ENCODE data around the gene OR10S1. TPM values are rescaled to one million over a fixed set of nuclear protein-coding genes. Genes with fewer than 3 reads are reported as not detected.
"Not testable (repeated sequence)": the region's sequence is repeated elsewhere in the genome, so short reads cannot be mapped to it uniquely, and the experiment has no call there.

The OR10S1 gene
- total RNA-seq = not detected

DNA sequence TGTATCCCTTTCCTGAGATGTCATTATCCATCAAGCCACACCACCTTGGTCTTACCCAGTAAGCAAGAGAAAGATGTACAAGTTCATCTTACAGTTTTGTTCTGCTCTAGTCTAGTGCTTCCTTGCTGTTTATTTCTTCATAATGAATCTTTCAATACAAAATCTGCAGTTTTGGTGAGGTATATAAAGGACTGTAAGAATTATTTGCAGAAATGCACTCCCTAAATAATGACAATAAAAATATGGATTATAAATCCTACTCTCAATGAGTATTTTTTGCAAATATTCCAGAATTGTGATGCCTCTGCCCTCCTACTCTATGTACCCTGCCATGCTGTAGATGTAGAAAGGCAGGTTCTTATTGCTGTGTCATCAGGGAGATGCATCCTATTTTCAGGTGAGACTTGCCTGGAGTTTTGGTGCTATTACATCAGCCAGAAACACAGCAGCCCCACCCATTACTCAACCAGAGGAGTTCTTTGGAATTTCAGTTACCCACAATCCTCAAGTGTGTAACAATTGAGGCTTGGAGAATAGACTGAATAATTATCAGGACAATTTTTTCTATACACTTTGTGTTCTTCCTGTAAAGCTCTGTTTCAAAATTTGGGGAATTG is at the start of gene OR10S1:
OR10S1 (minus strand) TSS at position 51 of the 617 bp plus-strand sequence. CDS start 117 bp downstream, outside the sequence.
- no peak within 1 kb of the TSS for H3K4me3 Mint-ChIP-seq
- ATAC-seq (no peak), DNase-seq (ENCODE audit: low spot score) (no peak)
- H3K4me1 Mint-ChIP-seq (ENCODE audit: low read depth in 2 of 2) = no peaks in the 10 kb centered on the region
- H3K9me3 Mint-ChIP-seq = peaks cover 18% of the 10 kb centered on the region
- no peak within 1 kb of the TSS for H3K27ac Mint-ChIP-seq
- H3K36me3 Mint-ChIP-seq = no peaks in the 10 kb centered on the region
- H3K27me3 Mint-ChIP-seq = peaks cover 0 to 3% of the 10 kb centered on the region in 2 donors

DNA sequence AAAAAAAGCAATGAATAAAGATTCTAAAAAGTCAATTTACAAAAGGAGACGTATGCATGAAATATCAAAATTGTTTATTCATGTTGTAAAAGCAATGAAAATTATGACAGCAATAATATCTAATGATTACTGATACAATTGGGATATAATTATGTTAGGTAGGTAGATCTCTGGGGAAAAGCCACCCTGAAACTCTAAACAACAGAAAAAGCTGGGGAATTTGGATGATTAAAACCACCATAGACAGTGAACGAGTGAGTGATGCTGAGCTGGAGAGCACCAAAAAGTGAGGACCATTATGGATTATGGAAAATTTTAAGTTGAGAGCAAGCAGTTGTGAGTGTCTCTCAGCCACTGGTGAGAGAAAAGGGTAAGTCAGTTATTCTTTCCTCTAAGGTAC is 48.9 kb upstream of the OR10S1 start, which contains the start of gene OR10G8:
OR10G8 (plus strand) TSS at position 301 of the 400 bp plus-strand sequence. CDS start 2,825 bp downstream, outside the sequence.
- peaks cover 2% of the 10 kb centered on the region for H3K9me3 Mint-ChIP-seq
- no peak within 1 kb of the TSS for H3K4me3 Mint-ChIP-seq
- no peak within 1 kb of the TSS for H3K27ac Mint-ChIP-seq
- H3K27me3 Mint-ChIP-seq = peaks cover 0 to 2% of the 10 kb centered on the region in 2 donors
- ATAC-seq (no peak), DNase-seq (ENCODE audit: low spot score) (no peak)
- no peaks in the 10 kb centered on the region for H3K4me1 Mint-ChIP-seq (ENCODE audit: low read depth in 2 of 2)
- H3K36me3 Mint-ChIP-seq = no peaks in the 10 kb centered on the region

DNA sequence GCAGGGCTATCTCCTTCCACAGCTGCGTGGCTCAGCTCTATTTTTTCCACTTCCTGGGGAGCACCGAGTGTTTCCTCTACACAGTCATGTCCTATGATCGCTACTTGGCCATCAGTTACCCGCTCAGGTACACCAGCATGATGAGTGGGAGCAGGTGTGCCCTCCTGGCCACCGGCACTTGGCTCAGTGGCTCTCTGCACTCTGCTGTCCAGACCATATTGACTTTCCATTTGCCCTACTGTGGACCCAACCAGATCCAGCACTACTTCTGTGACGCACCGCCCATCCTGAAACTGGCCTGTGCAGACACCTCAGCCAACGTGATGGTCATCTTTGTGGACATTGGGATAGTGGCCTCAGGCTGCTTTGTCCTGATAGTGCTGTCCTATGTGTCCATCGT is 38.3 kb upstream of the OR10S1 start:
- ATAC-seq = peak in 1 of 2 donors; percentile 53
- DNase-seq (ENCODE audit: low spot score); H3K36me3 Mint-ChIP-seq: not testable (repeated sequence)

DNA sequence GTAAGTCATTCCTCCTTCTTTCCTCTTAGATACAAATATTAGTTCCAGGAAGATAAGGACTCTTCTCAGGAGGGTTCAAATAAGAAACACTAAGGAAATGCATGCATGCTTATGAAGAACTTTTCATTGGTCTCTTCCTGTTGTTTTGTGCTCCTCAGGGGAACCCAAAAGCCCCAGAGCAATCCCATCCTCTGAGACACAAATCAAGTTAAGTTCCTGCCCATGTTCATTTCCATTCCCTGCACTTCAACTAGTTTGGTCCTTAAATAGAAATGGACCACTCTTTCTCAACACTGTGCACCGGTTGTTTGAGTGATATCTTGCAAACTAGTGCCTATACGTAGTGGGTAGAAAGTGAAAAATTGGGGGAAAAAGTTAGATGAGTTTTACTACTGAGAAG is 35.1 kb upstream of the OR10S1 start, which contains the start of gene OR10G4:
OR10G4 (plus strand) TSS at position 301 of the 400 bp plus-strand sequence. CDS start 2,578 bp downstream, outside the sequence.
- no peak within 1 kb of the TSS for H3K4me3 Mint-ChIP-seq
- ATAC-seq (no peak), DNase-seq (ENCODE audit: low spot score) (no peak)
- no peaks in the 10 kb centered on the region for H3K36me3 Mint-ChIP-seq
- no peak within 1 kb of the TSS for H3K27ac Mint-ChIP-seq
- H3K27me3 Mint-ChIP-seq = peaks cover 0 to 2% of the 10 kb centered on the region in 2 donors
- no peaks in the 10 kb centered on the region for H3K9me3 Mint-ChIP-seq
- no peaks in the 10 kb centered on the region for H3K4me1 Mint-ChIP-seq (ENCODE audit: low read depth in 2 of 2)

More for the DNA sequence above, 38.3 kb upstream of the OR10S1 start:
- not testable (repeated sequence) for H3K9me3 Mint-ChIP-seq; H3K4me1 Mint-ChIP-seq (ENCODE audit: low read depth in 2 of 2); H3K27me3 Mint-ChIP-seq; H3K27ac Mint-ChIP-seq; H3K4me3 Mint-ChIP-seq

- Mint-ChIP-seq H3K4me3 (no peak within 1 kb of the TSS), H3K9me3 (no peaks in the 10 kb centered on the region), H3K4me1 (ENCODE audit: low read depth in 2 of 2) (no peaks in the 10 kb centered on the region), H3K27ac (no peak within 1 kb of the TSS), H3K36me3 (no peaks in the 10 kb centered on the region), H3K27me3 (no peaks in the 10 kb centered on the region)
- no peak for ATAC-seq
- no peak for DNase-seq (ENCODE audit: low spot score)
Measured at GRCh38 chr11:123995119-123995518, 17.5 kb upstream of the OR10S1 start, which contains the start of gene OR10G6. TSS of gene OR10G6 (minus strand) at chr11:123995161. CDS start at chr11:123995161, 0 bp downstream.

- H3K36me3 Mint-ChIP-seq = no peaks in the 10 kb centered on the region
- DNase-seq (ENCODE audit: low spot score) = no peak
- no peak overlapping the region for H3K27ac Mint-ChIP-seq
- H3K4me1 Mint-ChIP-seq (ENCODE audit: low read depth in 2 of 2) = no peaks in the 10 kb centered on the region
- no peak for ATAC-seq
- peaks cover 3 to 6% of the 10 kb centered on the region in 2 donors for H3K27me3 Mint-ChIP-seq
- H3K4me3 Mint-ChIP-seq = no peak overlapping the region
- peaks cover 28% of the 10 kb centered on the region for H3K9me3 Mint-ChIP-seq
Measured at GRCh38 chr11:123979311-123979710, 1.7 kb upstream of the OR10S1 start.

DNA sequence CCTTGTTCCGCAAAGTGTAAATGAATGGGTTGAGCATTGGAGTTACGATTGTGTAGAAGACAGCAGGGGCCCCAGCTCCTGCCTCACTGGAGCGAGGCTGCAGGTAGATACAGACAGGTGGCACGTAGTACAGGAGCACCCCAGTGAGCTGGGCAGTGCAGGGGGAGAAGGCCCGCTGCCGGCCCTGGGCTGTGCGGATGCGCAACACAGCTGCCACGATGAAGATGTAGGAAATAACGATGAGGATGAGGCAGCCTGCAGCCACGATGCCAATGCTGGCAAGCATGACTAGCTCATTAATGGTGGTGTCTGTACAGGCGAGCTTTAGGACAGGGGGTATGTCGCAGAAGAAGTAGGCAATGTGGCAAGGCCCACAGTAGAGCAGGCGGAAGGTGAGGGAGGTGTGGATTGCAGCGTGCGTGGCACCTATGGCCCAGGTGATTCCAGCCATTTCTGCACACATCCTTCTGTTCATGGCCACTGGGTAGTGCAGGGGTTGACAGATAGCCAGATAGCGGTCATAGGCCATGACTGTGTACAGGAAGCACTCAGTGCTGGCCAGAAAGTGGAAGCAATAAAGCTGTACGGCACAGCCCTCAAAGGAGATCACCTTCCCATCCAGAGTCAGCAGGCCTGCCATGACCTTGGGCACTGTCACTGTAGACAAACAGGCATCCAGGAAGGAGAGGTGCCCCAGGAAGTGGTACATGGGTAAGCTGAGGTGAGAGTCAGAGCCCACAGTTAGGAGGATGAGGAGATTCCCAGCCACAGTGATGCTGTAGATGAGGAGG is 616 bp downstream of the OR10S1 start:
- peaks cover 0 to 3% of the 10 kb centered on the region in 2 donors for H3K27me3 Mint-ChIP-seq

DNA sequence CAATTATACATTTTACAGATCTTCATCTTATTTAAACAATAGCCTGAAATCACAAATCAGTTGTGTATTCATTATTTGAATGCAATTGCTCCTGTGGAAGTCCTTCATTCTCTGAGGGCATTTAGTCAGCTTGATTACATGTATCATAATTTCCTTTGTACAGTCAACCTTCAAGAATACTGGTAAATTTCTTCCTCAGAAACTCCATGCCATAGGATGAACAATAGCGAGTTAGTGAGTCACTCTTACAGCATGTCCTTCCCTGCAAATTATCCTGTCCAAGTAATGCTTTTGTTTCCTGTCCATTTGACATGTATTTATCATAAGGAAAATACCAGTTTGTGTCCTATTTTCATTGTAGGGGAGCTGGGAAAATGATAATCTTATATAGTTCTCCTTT is 3.8 kb downstream of the OR10S1 start:
- DNase-seq (ENCODE audit: low spot score) = no peak
- H3K36me3 Mint-ChIP-seq = no peaks in the 10 kb centered on the region
- H3K27ac Mint-ChIP-seq = no peak overlapping the region
- no peak overlapping the region for H3K4me3 Mint-ChIP-seq
- no peak for ATAC-seq
- peaks cover 10% of the 10 kb centered on the region for H3K9me3 Mint-ChIP-seq
- no peaks in the 10 kb centered on the region for H3K4me1 Mint-ChIP-seq (ENCODE audit: low read depth in 2 of 2)
- peaks cover 3 to 7% of the 10 kb centered on the region in 2 donors for H3K27me3 Mint-ChIP-seq

More for the DNA sequence above, 616 bp downstream of the OR10S1 start:
- no peak for DNase-seq (ENCODE audit: low spot score)
- Mint-ChIP-seq H3K9me3 (peaks cover 11% of the 10 kb centered on the region), H3K36me3 (no peaks in the 10 kb centered on the region), H3K4me1 (ENCODE audit: low read depth in 2 of 2) (no peaks in the 10 kb centered on the region), H3K27ac (no peak overlapping the region), H3K4me3 (no peak overlapping the region)
- ATAC-seq = peak; percentile 20 to 51

DNA sequence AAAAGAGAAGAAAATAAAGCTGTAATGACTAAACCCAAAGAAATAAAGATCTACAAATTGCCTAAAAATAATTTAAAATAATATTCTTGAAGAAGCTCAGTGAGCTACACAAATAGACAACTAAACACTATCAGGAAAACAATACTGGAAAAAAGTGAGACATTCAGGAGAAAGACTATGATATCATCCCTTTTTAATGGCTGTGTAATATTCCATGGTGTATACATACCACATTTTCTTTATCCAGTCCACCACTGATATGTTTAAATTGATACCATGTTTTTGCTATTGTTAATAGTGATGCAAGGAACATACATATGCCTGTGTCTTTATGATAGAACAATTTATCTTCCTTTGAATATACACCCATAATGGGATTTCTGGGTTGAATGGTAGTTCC is 20.8 kb downstream of the OR10S1 start:
- no peak overlapping the region for H3K4me3 Mint-ChIP-seq
- DNase-seq (ENCODE audit: low spot score) (no peak), ATAC-seq (no peak)
- no peaks in the 10 kb centered on the region for H3K4me1 Mint-ChIP-seq (ENCODE audit: low read depth in 2 of 2)
- H3K36me3 Mint-ChIP-seq = no peaks in the 10 kb centered on the region
- H3K27me3 Mint-ChIP-seq = peaks cover 0 to 7% of the 10 kb centered on the region in 2 donors
- peaks cover 11% of the 10 kb centered on the region for H3K9me3 Mint-ChIP-seq
- H3K27ac Mint-ChIP-seq = no peak overlapping the region

DNA sequence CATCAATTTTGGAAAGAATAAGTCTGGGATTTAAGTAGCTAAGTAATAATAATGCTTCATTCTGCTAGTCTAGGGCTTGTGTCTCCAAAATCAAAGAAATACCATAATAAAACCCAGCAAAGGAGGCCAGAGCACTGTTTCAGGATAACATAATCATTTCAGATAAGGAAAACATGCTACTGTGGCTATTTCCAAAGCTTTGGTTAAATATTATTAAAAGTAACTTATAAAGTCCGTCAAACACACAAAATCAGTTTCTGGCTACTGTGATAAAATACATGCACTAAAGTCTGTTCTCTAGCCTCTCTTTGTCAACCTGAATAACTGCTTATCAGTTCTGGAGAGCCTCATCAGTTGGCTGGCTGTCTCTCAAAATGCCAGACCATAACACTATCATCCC is 32.4 kb downstream of the OR10S1 start:
- no peak overlapping the region for H3K4me3 Mint-ChIP-seq
- no peak for DNase-seq (ENCODE audit: low spot score)
- H3K27me3 Mint-ChIP-seq = peaks cover 0 to 8% of the 10 kb centered on the region in 2 donors
- no peaks in the 10 kb centered on the region for H3K4me1 Mint-ChIP-seq (ENCODE audit: low read depth in 2 of 2)
- no peak overlapping the region for H3K27ac Mint-ChIP-seq
- peaks cover 7% of the 10 kb centered on the region for H3K9me3 Mint-ChIP-seq
- ATAC-seq = no peak
- H3K36me3 Mint-ChIP-seq = no peaks in the 10 kb centered on the region

DNA sequence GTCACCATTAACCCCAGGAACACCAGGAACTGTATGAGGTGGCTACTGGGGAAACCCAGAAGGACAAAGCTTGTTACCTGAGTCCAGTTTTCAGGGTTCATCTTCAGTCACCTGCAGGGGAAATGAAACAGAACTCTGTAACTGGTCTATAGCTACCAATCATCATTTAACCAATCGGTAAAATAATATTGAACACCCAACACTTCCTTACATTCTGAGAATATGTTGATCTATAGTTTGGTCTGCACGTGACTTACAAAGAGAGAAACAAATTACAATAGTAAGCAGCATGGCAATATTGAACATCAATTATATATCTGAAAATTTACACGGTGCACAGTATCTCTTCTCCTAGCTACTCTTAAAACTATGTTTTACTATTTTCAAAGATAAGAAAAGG is 33.8 kb downstream of the OR10S1 start, which contains the start of gene OR6T1:
OR6T1 (minus strand) TSS at position 101 of the 400 bp plus-strand sequence; CDS start at position 101, 0 bp downstream.
- no peak for DNase-seq (ENCODE audit: low spot score)
- peaks cover 5% of the 10 kb centered on the region for H3K36me3 Mint-ChIP-seq
- H3K27me3 Mint-ChIP-seq = peaks cover 0 to 8% of the 10 kb centered on the region in 2 donors
- H3K9me3 Mint-ChIP-seq = peaks cover 12% of the 10 kb centered on the region
- H3K27ac Mint-ChIP-seq = no peak within 1 kb of the TSS
- ATAC-seq = no peak
- H3K4me3 Mint-ChIP-seq = no peak within 1 kb of the TSS
- no peaks in the 10 kb centered on the region for H3K4me1 Mint-ChIP-seq (ENCODE audit: low read depth in 2 of 2)

GRCh38 chr11:123942413-123942812 is 35.2 kb downstream of the OR10S1 start:
- DNase-seq (ENCODE audit: low spot score) = no peak
- peaks cover 5% of the 10 kb centered on the region for H3K36me3 Mint-ChIP-seq
- no peaks in the 10 kb centered on the region for H3K4me1 Mint-ChIP-seq (ENCODE audit: low read depth in 2 of 2)
- peaks cover 12% of the 10 kb centered on the region for H3K9me3 Mint-ChIP-seq
- no peak overlapping the region for H3K4me3 Mint-ChIP-seq
- H3K27ac Mint-ChIP-seq = no peak overlapping the region
- peaks cover 0 to 7% of the 10 kb centered on the region in 2 donors for H3K27me3 Mint-ChIP-seq
- ATAC-seq = no peak

- H3K36me3 Mint-ChIP-seq = peaks cover 5% of the 10 kb centered on the region
- peaks cover 4% of the 10 kb centered on the region for H3K9me3 Mint-ChIP-seq
- H3K27ac Mint-ChIP-seq = no peak within 1 kb of the TSS
- no peaks in the 10 kb centered on the region for H3K27me3 Mint-ChIP-seq
- DNase-seq (ENCODE audit: low spot score) (no peak), ATAC-seq (no peak)
- no peaks in the 10 kb centered on the region for H3K4me1 Mint-ChIP-seq (ENCODE audit: low read depth in 2 of 2)
- H3K4me3 Mint-ChIP-seq = no peak within 1 kb of the TSS
Measured at GRCh38 chr11:123939317-123939716, 38.3 kb downstream of the OR10S1 start, which contains the start of gene OR4D5. TSS of gene OR4D5 (plus strand) at chr11:123939617. CDS start at chr11:123939617, 0 bp downstream.

Data from natural killer cell treated with Interleukin-12 subunit alpha and Interleukin-12 subunit beta and Interleukin-15 and Interleukin-18, amount 100 ng/mL, for 72 hours (primary cell).